A549 (cell line): ENCODE measurements around the gene VWA8.

ENCODE experiments used
- CHD2 ChIP-seq: fragments of 150-350 bp; IDR thresholded peaks from 2 replicates; pipeline ENCODE4 v1.6.1; 2014; ENCODE audit warnings: low read length; ENCODE audit not compliant: partially characterized antibody
- CHD4 ChIP-seq: fragments of 200-600 bp; sonication (generic); IDR thresholded peaks from 2 replicates; pipeline ENCODE4 v1.6.1; 2016; ENCODE audit warnings: antibody characterized with exemption, mild to moderate bottlenecking, borderline replicate concordance
- CTCF ChIP-seq: fragments of >200 bp; sonication (Bioruptor Twin); formaldehyde crosslinking; IDR thresholded peaks from 3 replicates; pipeline ENCODE4 v1.5.1; 2016
- EP300 ChIP-seq, 2 experiments: fragments of >200 bp; sonication (Bioruptor Twin); formaldehyde crosslinking; IDR thresholded peaks; 2 replicates in 1 of 2; 3 replicates in 1 of 2; pipeline ENCODE4 v1.6.1; 2016 to 2017
- JUNB ChIP-seq: fragments of >200 bp; sonication (Bioruptor Twin); formaldehyde crosslinking; IDR thresholded peaks from 2 replicates; pipeline ENCODE4 v1.6.1; 2016
- POLR2A ChIP-seq: IDR thresholded peaks from 2 replicates; pipeline ENCODE4 v1.6.1; 2012; ENCODE audit warnings: mild to moderate bottlenecking, low read length
- ZSCAN20 ChIP-seq: fragments of 250-450 bp; sonication (Bioruptor Pico); IDR thresholded peaks from 2 replicates; pipeline ENCODE4 v1.8.0; 2022; ENCODE audit warnings: mild to moderate bottlenecking, moderate library complexity

GRCh38 chr13:41557719-41558118 is 403.2 kb downstream of the VWA8 start:
- no peak for TF ChIP-seq CTCF
- TF ChIP-seq CHD4, result no peak
- TF ChIP-seq POLR2A, result no peak
- no peak for TF ChIP-seq EP300 (IDR thresholded peaks at IDR 0.05)
- no peak for TF ChIP-seq ZSCAN20 (CRISPR knock-in tag)
- no peak for TF ChIP-seq JUNB
- no peak for TF ChIP-seq CHD2
